Osteoblast (primary cell): ENCODE data around the gene PDE10A. TPM values are rescaled to one million over a fixed set of nuclear protein-coding genes. Genes with fewer than 3 reads are reported as not detected.

Source experiments
- DNase-seq: peaks from one replicate; pipeline ENCODE4 v3.0.0; 2011; ENCODE audit warnings: low spot score, mixed read lengths; ENCODE audit not compliant: insufficient read length; ENCODE audit errors: missing footprints
- H2AFZ ChIP-seq: 2 replicates; pipeline ENCODE4 v1.6.0; 2011; ENCODE audit warnings: mild to moderate bottlenecking, low read length
- H3K27ac ChIP-seq: 2 replicates; pipeline ENCODE4 v1.5.1; 2011; ENCODE audit warnings: mild to moderate bottlenecking, low read depth, low read length, moderate library complexity
- H3K27me3 ChIP-seq: 2 replicates; pipeline ENCODE4 v1.6.0; 2012; ENCODE audit warnings: mild to moderate bottlenecking, control low read depth, inconsistent platforms, low read length, moderate library complexity; ENCODE audit not compliant: insufficient read depth
- H3K36me3 ChIP-seq: 2 replicates; pipeline ENCODE4 v1.5.1; 2011; ENCODE audit warnings: mild to moderate bottlenecking, low read length, control low read depth, moderate library complexity; ENCODE audit not compliant: insufficient read depth
- H3K4me1 ChIP-seq: 2 replicates; pipeline ENCODE4 v1.5.1; 2011; ENCODE audit warnings: mild to moderate bottlenecking, low read length, control low read depth, moderate library complexity; ENCODE audit not compliant: insufficient read depth
- H3K4me2 ChIP-seq: 2 replicates; pipeline ENCODE4 v1.6.0; 2011; ENCODE audit warnings: mild to moderate bottlenecking, low read length; ENCODE audit not compliant: insufficient read depth
- H3K4me3 ChIP-seq: fragments of 200-600 bp; sonication (generic); 3 replicates; pipeline ENCODE4 v1.5.1; 2012; ENCODE audit warnings: mild to moderate bottlenecking, low read length, inconsistent platforms; ENCODE audit not compliant: insufficient read depth
- H3K79me2 ChIP-seq: 2 replicates; pipeline ENCODE4 v1.6.0; 2012; ENCODE audit warnings: mild to moderate bottlenecking, low read length, control low read depth, inconsistent platforms; ENCODE audit not compliant: insufficient read depth
- H3K9me3 ChIP-seq: 2 replicates; pipeline ENCODE4 v1.5.1; 2011; ENCODE audit warnings: low read depth, low read length, control low read depth
- H4K20me1 ChIP-seq: 2 replicates; pipeline ENCODE4 v1.6.0; 2012; ENCODE audit warnings: mild to moderate bottlenecking, low read length, control low read depth; ENCODE audit not compliant: insufficient read depth
- total RNA-seq: library from RNA; depleted of rRNA; stranded (reverse); fragments of >200 nt; gene quantifications from 2 replicates; pipeline ENCODE4 v1.2.3, GENCODE V29; 2012
- TF ChIP-seq, protein P1 (sequence below): IDR thresholded peaks from 2 replicates; pipeline ENCODE4 v1.5.1; 2011; ENCODE audit warnings: mild to moderate bottlenecking, low read depth, low read length, moderate library complexity; ENCODE audit errors: extremely low read depth

Gene PDE10A
- total RNA-seq, 1 donor = 3.3 TPM

DNA sequence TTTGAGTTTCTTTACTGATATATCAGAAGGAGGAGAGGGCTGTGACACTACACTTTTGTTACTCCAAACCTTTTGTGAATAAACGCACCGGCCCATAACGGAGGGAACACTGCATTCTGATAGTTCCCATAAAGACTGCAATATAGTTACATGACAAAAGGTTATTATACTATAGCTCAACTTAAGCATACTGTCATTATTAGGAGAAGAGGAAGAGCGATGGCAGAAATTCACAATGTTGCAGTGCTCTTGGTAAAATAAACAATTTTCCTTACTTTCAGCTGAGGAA lies 2.3 kb upstream of the PDE10A start:
- TF ChIP-seq, protein P1, sequence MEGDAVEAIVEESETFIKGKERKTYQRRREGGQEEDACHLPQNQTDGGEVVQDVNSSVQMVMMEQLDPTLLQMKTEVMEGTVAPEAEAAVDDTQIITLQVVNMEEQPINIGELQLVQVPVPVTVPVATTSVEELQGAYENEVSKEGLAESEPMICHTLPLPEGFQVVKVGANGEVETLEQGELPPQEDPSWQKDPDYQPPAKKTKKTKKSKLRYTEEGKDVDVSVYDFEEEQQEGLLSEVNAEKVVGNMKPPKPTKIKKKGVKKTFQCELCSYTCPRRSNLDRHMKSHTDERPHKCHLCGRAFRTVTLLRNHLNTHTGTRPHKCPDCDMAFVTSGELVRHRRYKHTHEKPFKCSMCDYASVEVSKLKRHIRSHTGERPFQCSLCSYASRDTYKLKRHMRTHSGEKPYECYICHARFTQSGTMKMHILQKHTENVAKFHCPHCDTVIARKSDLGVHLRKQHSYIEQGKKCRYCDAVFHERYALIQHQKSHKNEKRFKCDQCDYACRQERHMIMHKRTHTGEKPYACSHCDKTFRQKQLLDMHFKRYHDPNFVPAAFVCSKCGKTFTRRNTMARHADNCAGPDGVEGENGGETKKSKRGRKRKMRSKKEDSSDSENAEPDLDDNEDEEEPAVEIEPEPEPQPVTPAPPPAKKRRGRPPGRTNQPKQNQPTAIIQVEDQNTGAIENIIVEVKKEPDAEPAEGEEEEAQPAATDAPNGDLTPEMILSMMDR = no peak
- H3K79me2 ChIP-seq = no peaks in the 10 kb centered on the region
- H3K27ac ChIP-seq = no peak overlapping the region
- peaks cover 48% of the 10 kb centered on the region for H3K27me3 ChIP-seq
- no peak overlapping the region for H3K4me3 ChIP-seq
- DNase-seq = no peak
- H4K20me1 ChIP-seq = no peaks in the 10 kb centered on the region
- H2AFZ ChIP-seq = no peak overlapping the region
- H3K9me3 ChIP-seq = no peaks in the 10 kb centered on the region
- no peaks in the 10 kb centered on the region for H3K36me3 ChIP-seq
- no peak overlapping the region for H3K4me2 ChIP-seq
- H3K4me1 ChIP-seq = no peaks in the 10 kb centered on the region

DNA sequence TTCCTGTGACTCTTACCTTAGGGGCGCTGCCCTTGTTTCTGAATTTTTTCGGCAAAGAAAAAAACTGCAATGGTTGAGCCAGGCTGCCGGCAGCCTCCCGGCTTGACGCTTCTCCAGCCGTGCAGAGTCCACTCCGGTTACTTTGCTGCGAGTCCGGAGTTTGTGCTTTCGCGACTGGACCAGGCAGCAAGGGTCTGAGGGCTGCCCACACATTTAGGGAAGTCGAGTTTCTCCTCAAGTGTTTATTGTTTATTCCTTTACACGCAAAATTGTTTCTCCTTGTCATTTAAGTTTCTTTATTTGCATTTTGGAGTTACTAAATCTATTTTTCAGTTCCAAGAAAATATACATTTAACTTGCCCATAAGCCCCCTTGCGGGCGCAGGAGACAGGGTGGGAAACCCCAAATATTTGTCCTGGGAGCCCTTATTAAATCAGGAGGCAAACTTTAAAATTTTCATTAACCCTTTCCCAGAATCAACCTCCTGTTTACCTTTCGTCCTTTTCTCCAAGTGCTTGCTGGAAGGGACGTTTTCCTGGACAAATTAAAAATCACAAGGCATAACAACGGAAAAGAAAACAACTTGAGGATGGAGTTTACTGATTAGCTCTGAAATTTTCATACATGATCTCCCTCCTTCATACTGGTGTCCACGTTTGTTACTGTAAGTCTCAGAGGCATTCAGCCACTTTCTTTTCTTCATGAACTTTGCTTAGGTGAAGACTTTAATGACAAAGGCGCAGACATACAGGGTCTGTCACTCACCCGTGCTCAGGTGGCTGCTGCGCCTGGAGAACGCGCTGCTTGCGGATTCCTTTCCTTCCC lies 1.7 kb upstream of the PDE10A start:
- peak overlapping the region; percentile 64 for H3K4me3 ChIP-seq
- no peaks in the 10 kb centered on the region for H4K20me1 ChIP-seq
- H3K9me3 ChIP-seq = no peaks in the 10 kb centered on the region
- DNase-seq = peak; percentile 87
- no peaks in the 10 kb centered on the region for H3K79me2 ChIP-seq
- TF ChIP-seq, protein P1 = no peak
- H3K27me3 ChIP-seq = peaks cover 53% of the 10 kb centered on the region
- H3K36me3 ChIP-seq = no peaks in the 10 kb centered on the region
- no peak overlapping the region for H2AFZ ChIP-seq
- H3K4me1 ChIP-seq = no peaks in the 10 kb centered on the region
- peak overlapping the region; percentile 78 for H3K4me2 ChIP-seq
- H3K27ac ChIP-seq = no peak overlapping the region

- peak overlapping the region; percentile 78 for H3K4me2 ChIP-seq
- TF ChIP-seq, protein P1 = no peak
- H2AFZ ChIP-seq = no peak overlapping the region
- no peaks in the 10 kb centered on the region for H3K36me3 ChIP-seq
- DNase-seq = peak; percentile 88
- H3K4me1 ChIP-seq = no peaks in the 10 kb centered on the region
- H3K27ac ChIP-seq = no peak overlapping the region
- H3K79me2 ChIP-seq = no peaks in the 10 kb centered on the region
- H3K27me3 ChIP-seq = peaks cover 62% of the 10 kb centered on the region
- H4K20me1 ChIP-seq = no peaks in the 10 kb centered on the region
- H3K4me3 ChIP-seq = peak overlapping the region; percentile 64
- no peaks in the 10 kb centered on the region for H3K9me3 ChIP-seq
These were observed 906 bp upstream of the PDE10A start for GRCh38 chr6:165663736-165664558.

GRCh38 chr6:165663377-165663735 lies 315 bp upstream of the PDE10A start:
- Histone ChIP-seq H3K4me3 (peak overlapping the region; percentile 64), H3K4me2 (peak overlapping the region; percentile 78), H3K4me1 (no peaks in the 10 kb centered on the region), H3K79me2 (no peaks in the 10 kb centered on the region), H4K20me1 (no peaks in the 10 kb centered on the region), H3K27me3 (peaks cover 63% of the 10 kb centered on the region), H3K9me3 (no peaks in the 10 kb centered on the region), H3K36me3 (no peaks in the 10 kb centered on the region), H3K27ac (no peak overlapping the region), H2AFZ (no peak overlapping the region)
- DNase-seq = peak; percentile 89
- TF ChIP-seq, protein P1 = no peak
